ENCODE measurements around the gene HACD2.

HACD2 gene

DNA sequence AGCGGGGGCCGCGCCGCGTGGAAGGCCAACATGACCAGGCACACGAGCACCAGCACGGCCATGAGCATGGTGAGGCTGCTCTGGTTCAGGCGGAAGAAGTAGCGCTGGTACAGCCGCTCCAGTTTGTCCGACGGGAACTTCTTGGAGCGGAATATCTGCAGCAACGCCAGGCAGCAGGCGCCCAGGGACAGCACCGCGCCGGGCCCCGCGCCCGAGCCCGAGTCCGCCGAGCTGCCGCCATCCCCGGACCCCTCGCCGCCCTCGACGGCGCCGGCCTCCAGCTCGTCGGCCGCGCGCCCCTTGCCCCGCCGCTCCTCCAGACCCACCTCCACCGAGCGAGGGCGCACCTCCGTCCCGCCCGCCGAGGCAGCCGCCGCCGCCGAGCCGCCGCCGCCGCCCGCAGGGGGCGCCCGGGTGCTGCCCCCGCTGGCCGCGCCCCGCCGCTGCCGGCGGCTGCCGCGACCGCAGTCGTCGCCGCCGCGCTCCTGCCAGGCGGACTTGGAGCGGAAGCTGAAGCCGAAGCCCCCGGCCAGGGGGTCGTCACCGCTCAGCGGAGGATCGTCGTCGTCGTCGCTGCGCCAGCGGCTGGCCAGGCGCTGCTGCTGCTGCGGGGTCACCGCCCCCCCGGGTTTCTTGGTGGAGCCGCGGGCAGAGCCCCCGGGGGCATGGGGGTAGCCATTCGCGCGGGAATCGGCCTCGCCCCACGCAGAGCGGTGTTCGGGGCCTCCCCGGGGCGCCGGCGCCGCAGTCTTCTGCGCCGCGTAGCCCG, 136.9 kb downstream of the HACD2 start:
- H3K36me3 ChIP-seq (ENCODE audit: low read depth) = no peaks in the 10 kb centered on the region
- no peaks in the 10 kb centered on the region for H3K9me3 ChIP-seq (ENCODE audit: severe bottlenecking)
- H3K4me1 ChIP-seq (ENCODE audit: insufficient read depth, poor library complexity, severe bottlenecking) = no peaks in the 10 kb centered on the region
- no peak overlapping the region for H3K4me3 ChIP-seq (ENCODE audit: severe bottlenecking)
- ATAC-seq (ENCODE audit: low read depth) = no peak
- DNase-seq (ENCODE audit: low spot score) = no peak
- H3K27me3 ChIP-seq (ENCODE audit: insufficient read depth, poor library complexity, severe bottlenecking) = peaks cover 59% of the 10 kb centered on the region
- TF ChIP-seq, protein P1, sequence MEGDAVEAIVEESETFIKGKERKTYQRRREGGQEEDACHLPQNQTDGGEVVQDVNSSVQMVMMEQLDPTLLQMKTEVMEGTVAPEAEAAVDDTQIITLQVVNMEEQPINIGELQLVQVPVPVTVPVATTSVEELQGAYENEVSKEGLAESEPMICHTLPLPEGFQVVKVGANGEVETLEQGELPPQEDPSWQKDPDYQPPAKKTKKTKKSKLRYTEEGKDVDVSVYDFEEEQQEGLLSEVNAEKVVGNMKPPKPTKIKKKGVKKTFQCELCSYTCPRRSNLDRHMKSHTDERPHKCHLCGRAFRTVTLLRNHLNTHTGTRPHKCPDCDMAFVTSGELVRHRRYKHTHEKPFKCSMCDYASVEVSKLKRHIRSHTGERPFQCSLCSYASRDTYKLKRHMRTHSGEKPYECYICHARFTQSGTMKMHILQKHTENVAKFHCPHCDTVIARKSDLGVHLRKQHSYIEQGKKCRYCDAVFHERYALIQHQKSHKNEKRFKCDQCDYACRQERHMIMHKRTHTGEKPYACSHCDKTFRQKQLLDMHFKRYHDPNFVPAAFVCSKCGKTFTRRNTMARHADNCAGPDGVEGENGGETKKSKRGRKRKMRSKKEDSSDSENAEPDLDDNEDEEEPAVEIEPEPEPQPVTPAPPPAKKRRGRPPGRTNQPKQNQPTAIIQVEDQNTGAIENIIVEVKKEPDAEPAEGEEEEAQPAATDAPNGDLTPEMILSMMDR (IDR thresholded peaks at IDR 0.05; ENCODE audit: poor library complexity, severe bottlenecking) = peak; percentile 47
- no peak overlapping the region for H3K27ac ChIP-seq (ENCODE audit: poor library complexity, severe bottlenecking)

DNA sequence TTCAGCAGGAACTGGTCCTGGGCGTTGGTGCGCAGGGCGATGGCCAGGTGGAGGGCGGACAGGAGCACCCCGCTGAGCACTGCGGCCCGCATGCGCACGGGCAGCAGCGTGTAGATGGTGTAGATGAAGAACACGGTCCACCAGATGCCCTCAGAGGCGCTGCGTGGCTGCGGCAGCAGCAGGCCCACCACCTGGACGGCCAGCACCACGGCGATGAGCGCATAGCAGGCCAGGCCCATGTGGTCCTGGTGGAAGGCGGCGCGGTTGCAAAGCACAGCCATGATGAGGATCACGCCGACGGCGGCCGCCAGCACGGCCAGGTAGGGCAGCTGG, 137.5 kb downstream of the HACD2 start:
- Histone ChIP-seq H3K4me1 (ENCODE audit: insufficient read depth, poor library complexity, severe bottlenecking) (no peaks in the 10 kb centered on the region), H3K36me3 (ENCODE audit: low read depth) (no peaks in the 10 kb centered on the region), H3K4me3 (ENCODE audit: severe bottlenecking) (no peak overlapping the region), H3K9me3 (ENCODE audit: severe bottlenecking) (no peaks in the 10 kb centered on the region), H3K27me3 (ENCODE audit: insufficient read depth, poor library complexity, severe bottlenecking) (peaks cover 59% of the 10 kb centered on the region), H3K27ac (ENCODE audit: poor library complexity, severe bottlenecking) (no peak overlapping the region)
- no peak for DNase-seq (ENCODE audit: low spot score)
- no peak for ATAC-seq (ENCODE audit: low read depth)
- TF ChIP-seq, protein P1 (IDR thresholded peaks at IDR 0.05; ENCODE audit: poor library complexity, severe bottlenecking) = no peak

DNA sequence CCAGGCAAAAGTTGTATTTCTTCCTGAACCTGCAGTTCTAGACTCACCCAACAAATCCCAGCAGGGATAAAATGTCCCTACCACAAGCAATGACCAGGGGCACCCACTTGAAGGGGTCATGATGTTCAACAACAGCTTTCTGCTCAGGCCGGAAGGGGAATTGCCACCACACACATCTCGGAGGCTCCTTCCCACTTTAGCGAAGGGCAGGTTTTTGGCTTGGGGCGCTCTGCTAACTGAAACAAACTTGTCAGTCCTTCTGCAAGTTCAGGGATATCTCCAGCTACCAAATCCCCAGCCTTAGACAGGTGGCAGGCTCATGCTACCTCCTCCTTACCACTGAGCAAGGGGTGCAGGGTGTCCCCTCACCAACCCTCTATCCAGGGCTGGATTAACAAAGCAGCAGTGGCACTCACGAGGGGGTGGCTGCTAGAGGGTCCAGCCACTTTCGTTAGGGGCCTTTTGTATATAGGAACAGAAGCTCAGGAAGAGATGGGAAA, 138.2 kb downstream of the HACD2 start:
- Histone ChIP-seq H3K9me3 (ENCODE audit: severe bottlenecking) (no peaks in the 10 kb centered on the region), H3K4me3 (ENCODE audit: severe bottlenecking) (no peak overlapping the region), H3K4me1 (ENCODE audit: insufficient read depth, poor library complexity, severe bottlenecking) (no peaks in the 10 kb centered on the region), H3K27me3 (ENCODE audit: insufficient read depth, poor library complexity, severe bottlenecking) (peaks cover 59% of the 10 kb centered on the region), H3K27ac (ENCODE audit: poor library complexity, severe bottlenecking) (no peak overlapping the region), H3K36me3 (ENCODE audit: low read depth) (no peaks in the 10 kb centered on the region)
- TF ChIP-seq, protein P1 (IDR thresholded peaks at IDR 0.05; ENCODE audit: poor library complexity, severe bottlenecking) = no peak
- ATAC-seq (ENCODE audit: low read depth) = no peak
- DNase-seq (ENCODE audit: low spot score) = no peak

DNA sequence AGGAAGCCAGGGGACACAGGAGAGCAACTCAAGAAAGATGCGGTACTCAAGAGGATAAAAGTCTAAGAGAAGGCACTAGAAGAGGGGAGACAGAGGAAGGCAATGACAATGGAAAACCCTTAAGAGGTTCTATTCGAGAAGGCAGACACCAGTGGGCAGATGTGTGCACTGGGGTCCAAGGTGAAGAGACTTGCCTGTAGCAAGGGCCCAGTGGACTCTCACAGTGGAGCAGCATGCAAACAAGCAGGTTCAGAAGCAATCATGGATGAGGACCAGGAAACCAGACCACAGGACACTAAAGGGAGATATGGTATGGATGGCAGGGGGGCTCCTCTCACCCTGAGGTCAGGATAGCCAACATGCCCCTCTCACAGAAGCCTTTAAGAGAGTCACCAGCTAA, 138.6 kb downstream of the HACD2 start:
- ATAC-seq (ENCODE audit: low read depth) (no peak), DNase-seq (ENCODE audit: low spot score) (no peak)
- H3K9me3 ChIP-seq (ENCODE audit: severe bottlenecking) = no peaks in the 10 kb centered on the region
- no peak overlapping the region for H3K4me3 ChIP-seq (ENCODE audit: severe bottlenecking)
- H3K27ac ChIP-seq (ENCODE audit: poor library complexity, severe bottlenecking) = no peak overlapping the region
- no peaks in the 10 kb centered on the region for H3K36me3 ChIP-seq (ENCODE audit: low read depth)
- TF ChIP-seq, protein P1 (IDR thresholded peaks at IDR 0.05; ENCODE audit: poor library complexity, severe bottlenecking) = no peak
- peaks cover 54% of the 10 kb centered on the region for H3K27me3 ChIP-seq (ENCODE audit: insufficient read depth, poor library complexity, severe bottlenecking)
- H3K4me1 ChIP-seq (ENCODE audit: insufficient read depth, poor library complexity, severe bottlenecking) = no peaks in the 10 kb centered on the region

DNA sequence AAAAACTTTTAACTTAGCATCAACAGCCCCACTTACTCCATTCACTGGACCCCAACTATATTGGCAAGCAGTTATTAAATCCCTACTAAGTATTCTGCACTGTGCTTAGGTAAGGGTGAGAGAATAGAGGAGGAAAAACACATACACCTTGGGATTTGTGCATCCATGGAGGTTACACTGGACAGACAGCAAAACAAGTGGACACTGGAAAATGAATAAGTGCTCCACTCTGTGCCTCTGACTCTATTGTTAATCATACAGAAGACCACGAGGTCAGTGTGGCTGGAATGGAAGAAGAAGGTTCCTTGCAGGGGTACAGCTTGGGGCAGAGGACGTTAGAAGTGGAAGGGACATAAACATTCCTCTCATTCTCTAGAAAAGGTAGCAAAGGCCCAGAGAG, 139.2 kb downstream of the HACD2 start:
- Histone ChIP-seq H3K4me1 (ENCODE audit: insufficient read depth, poor library complexity, severe bottlenecking) (no peaks in the 10 kb centered on the region), H3K27me3 (ENCODE audit: insufficient read depth, poor library complexity, severe bottlenecking) (peaks cover 49% of the 10 kb centered on the region), H3K36me3 (ENCODE audit: low read depth) (no peaks in the 10 kb centered on the region), H3K27ac (ENCODE audit: poor library complexity, severe bottlenecking) (no peak overlapping the region), H3K9me3 (ENCODE audit: severe bottlenecking) (no peaks in the 10 kb centered on the region), H3K4me3 (ENCODE audit: severe bottlenecking) (no peak overlapping the region)
- TF ChIP-seq, protein P1 (IDR thresholded peaks at IDR 0.05; ENCODE audit: poor library complexity, severe bottlenecking) = no peak
- no peak for ATAC-seq (ENCODE audit: low read depth)
- no peak for DNase-seq (ENCODE audit: low spot score)

All from RWPE2 (cell line).